WTC11 (cell line): ENCODE results near the gene C1orf174. TPM values are rescaled to one million over a fixed set of nuclear protein-coding genes. Genes with fewer than 3 reads are reported as not detected.

Experiments used
- ATAC-seq: fragments of 200-7000 bp; cut with Tn5 transposase; 2 replicates; pipeline ENCODE4 v1.10.0; 2021; ENCODE audit warnings: mild to moderate bottlenecking, moderate library complexity
- CTCF ChIA-PET: fragments of 300-600 bp; sonication (Branson Sonifier 250); formaldehyde crosslinking; loops from one replicate; lab custom pipeline; 2021; ENCODE audit warnings: antibody characterized with exemption; lab: Charles Lee
- POLR2A ChIA-PET: fragments of 350-600 bp; sonication (Branson Sonifier 250); formaldehyde crosslinking; loops from one replicate; lab custom pipeline; 2021; ENCODE audit warnings: antibody characterized with exemption; lab: Charles Lee
- DNase-seq: peaks from one replicate; pipeline ENCODE4 v3.0.0; 2021; ENCODE audit warnings: low spot score
- H3K27ac Mint-ChIP-seq: 2 replicates; pipeline ENCODE4 v1.8.0; 2021; ENCODE audit warnings: mixed read lengths
- H3K27me3 Mint-ChIP-seq: 2 replicates; pipeline ENCODE4 v1.8.0; 2021; ENCODE audit warnings: low read depth, mild to moderate bottlenecking, moderate library complexity, mixed read lengths
- H3K36me3 Mint-ChIP-seq: 2 replicates; pipeline ENCODE4 v1.8.0; 2021; ENCODE audit warnings: mixed read lengths
- H3K4me1 Mint-ChIP-seq: 2 replicates; pipeline ENCODE4 v1.8.0; 2022; ENCODE audit warnings: mixed read lengths
- H3K4me3 Mint-ChIP-seq: 2 replicates; pipeline ENCODE4 v1.8.0; 2021; ENCODE audit warnings: mild to moderate bottlenecking, moderate library complexity, mixed read lengths
- H3K9me3 Mint-ChIP-seq: 2 replicates; pipeline ENCODE4 v1.8.0; 2021; ENCODE audit warnings: mixed read lengths
- ARID4B ChIP-seq: sonication (generic); formaldehyde crosslinking; IDR thresholded peaks from 2 replicates; pipeline ENCODE4 v1.8.0; 2023; ENCODE audit warnings: missing genetic modification reagents, mild to moderate bottlenecking, borderline replicate concordance
- ERG ChIP-seq: fragments of 250-450 bp; sonication (Bioruptor Pico); IDR thresholded peaks from 2 replicates; pipeline ENCODE4 v1.8.0; 2021; ENCODE audit warnings: mild to moderate bottlenecking
- GABPB1 ChIP-seq: sonication (generic); formaldehyde crosslinking; IDR thresholded peaks from 2 replicates; pipeline ENCODE4 v1.8.1; 2023; ENCODE audit warnings: mild to moderate bottlenecking, missing genetic modification reagents
- IRF2 ChIP-seq: sonication (generic); formaldehyde crosslinking; IDR thresholded peaks from 2 replicates; pipeline ENCODE4 v1.8.0; 2022; ENCODE audit warnings: low read depth, missing genetic modification reagents, borderline replicate concordance
- JUN ChIP-seq: sonication (generic); formaldehyde crosslinking; IDR thresholded peaks from 2 replicates; pipeline ENCODE4 v1.8.0; 2023; ENCODE audit warnings: mild to moderate bottlenecking, missing genetic modification reagents
- MYBL2 ChIP-seq: sonication (generic); formaldehyde crosslinking; IDR thresholded peaks from 2 replicates; pipeline ENCODE4 v1.8.1; 2023; ENCODE audit warnings: mild to moderate bottlenecking, moderate library complexity, missing genetic modification reagents
- NFYB ChIP-seq: sonication (generic); formaldehyde crosslinking; conservative IDR thresholded peaks from 2 replicates; pipeline ENCODE4 v1.8.0; 2022; ENCODE audit warnings: low read depth, missing genetic modification reagents
- SP1 ChIP-seq: sonication (generic); formaldehyde crosslinking; conservative IDR thresholded peaks from 2 replicates; pipeline ENCODE4 v1.8.1; 2022; ENCODE audit warnings: missing genetic modification reagents
- TCF7 ChIP-seq: sonication (generic); formaldehyde crosslinking; IDR thresholded peaks from 2 replicates; pipeline ENCODE4 v1.8.0; 2022; ENCODE audit warnings: mild to moderate bottlenecking, low read depth, missing genetic modification reagents, moderate library complexity
- TEAD1 ChIP-seq: sonication (generic); formaldehyde crosslinking; IDR thresholded peaks from 2 replicates; pipeline ENCODE4 v1.8.0; 2022; ENCODE audit warnings: mild to moderate bottlenecking, missing genetic modification reagents
- ZNF281 ChIP-seq: sonication (generic); formaldehyde crosslinking; IDR thresholded peaks from 2 replicates; pipeline ENCODE4 v1.8.0; 2023; ENCODE audit warnings: mild to moderate bottlenecking, missing genetic modification reagents
- total RNA-seq: library from RNA; stranded (reverse); gene quantifications from 3 replicates; pipeline ENCODE4 v1.2.3, GENCODE V29; 2021
- TF ChIP-seq, protein P1 (sequence below): sonication (generic); formaldehyde crosslinking; IDR thresholded peaks from 2 replicates; pipeline ENCODE4 v1.8.1; 2023; ENCODE audit warnings: mild to moderate bottlenecking, moderate library complexity, missing genetic modification reagents
- TF ChIP-seq, protein P2 (sequence below): sonication (generic); formaldehyde crosslinking; conservative IDR thresholded peaks from 2 replicates; pipeline ENCODE4 v1.8.1; 2022; ENCODE audit warnings: mild to moderate bottlenecking, missing genetic modification reagents

The C1orf174 gene
- total RNA-seq, 1 experiment from 2014 or later = 24.2 TPM

DNA sequence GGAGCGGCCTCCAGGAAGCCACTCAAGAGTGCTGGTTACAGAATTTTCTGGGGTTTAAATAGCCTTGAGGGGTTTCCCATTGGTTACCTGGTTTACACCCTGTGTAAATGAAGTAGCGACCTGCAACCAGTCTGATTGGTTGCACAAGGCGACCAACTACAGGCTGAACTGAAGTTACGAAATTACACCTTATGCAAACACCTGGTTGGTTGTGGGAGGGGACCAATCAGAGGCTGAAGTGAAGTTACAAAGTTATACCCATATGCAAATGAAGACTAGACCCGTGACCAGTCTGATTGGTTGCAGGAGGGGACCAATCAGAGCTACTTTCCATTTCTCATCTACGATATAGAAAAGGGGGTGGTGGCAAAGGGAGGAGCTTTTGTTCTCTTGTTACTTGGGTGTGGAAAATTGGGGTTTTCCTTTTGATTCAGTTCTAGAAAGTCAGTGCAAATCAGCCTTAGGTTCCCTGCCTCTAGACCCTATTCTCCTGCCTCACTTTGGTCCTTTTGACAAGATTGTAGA is 22.2 kb upstream of the C1orf174 start:
- peaks cover 62% of the 10 kb centered on the region for H3K9me3 Mint-ChIP-seq
- CTCF ChIA-PET = no interaction called here

DNA sequence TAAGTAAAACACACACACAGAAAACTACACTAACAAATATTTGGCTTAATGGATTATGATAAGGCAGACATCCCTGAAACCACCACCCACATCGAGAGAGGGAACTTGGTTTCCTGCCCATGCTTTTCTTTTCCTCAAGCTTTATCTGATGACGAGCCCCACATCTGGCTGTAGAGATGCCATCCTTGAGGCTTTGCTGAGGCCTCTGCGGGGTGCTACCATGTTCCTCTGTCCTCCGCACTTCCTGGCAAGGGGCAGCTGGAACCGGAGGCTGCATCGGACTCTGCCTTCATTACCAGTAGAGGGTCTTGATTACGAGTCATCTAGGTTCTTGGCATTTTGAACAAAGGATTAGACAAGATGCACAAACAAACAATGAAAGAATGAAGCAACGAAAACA is 21.7 kb upstream of the C1orf174 start:
- Mint-ChIP-seq H3K27me3 (peaks cover 9% of the 10 kb centered on the region), H3K9me3 (peaks cover 58% of the 10 kb centered on the region), H3K27ac (no peak overlapping the region), H3K4me1 (no peaks in the 10 kb centered on the region)
- CTCF ChIA-PET = no interaction called here
- no peak for ATAC-seq
- TF ChIP-seq, protein P1, sequence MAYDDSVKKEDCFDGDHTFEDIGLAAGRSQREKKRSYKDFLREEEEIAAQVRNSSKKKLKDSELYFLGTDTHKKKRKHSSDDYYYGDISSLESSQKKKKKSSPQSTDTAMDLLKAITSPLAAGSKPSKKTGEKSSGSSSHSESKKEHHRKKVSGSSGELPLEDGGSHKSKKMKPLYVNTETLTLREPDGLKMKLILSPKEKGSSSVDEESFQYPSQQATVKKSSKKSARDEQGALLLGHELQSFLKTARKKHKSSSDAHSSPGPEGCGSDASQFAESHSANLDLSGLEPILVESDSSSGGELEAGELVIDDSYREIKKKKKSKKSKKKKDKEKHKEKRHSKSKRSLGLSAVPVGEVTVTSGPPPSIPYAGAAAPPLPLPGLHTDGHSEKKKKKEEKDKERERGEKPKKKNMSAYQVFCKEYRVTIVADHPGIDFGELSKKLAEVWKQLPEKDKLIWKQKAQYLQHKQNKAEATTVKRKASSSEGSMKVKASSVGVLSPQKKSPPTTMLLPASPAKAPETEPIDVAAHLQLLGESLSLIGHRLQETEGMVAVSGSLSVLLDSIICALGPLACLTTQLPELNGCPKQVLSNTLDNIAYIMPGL = no peak
- TF ChIP-seq IRF2 (CRISPR knock-in tag) (no peak), TCF7 (CRISPR knock-in tag) (no peak), GABPB1 (no peak), TEAD1 (CRISPR knock-in tag) (no peak), NFYB (CRISPR knock-in tag) (no peak), JUN (no peak)
- TF ChIP-seq, all 79 proteins: peak for 0
- Mint-ChIP-seq H3K4me3 (no peak overlapping the region), H3K36me3 (peaks cover 47% of the 10 kb centered on the region)
- DNase-seq = no peak
- POLR2A ChIA-PET = no interaction called here

More for the DNA sequence above, 22.2 kb upstream of the C1orf174 start:
- ATAC-seq (no peak), DNase-seq (no peak)
- no peak overlapping the region for H3K27ac Mint-ChIP-seq
- TF ChIP-seq SP1 (no peak), ZNF281 (CRISPR knock-in tag) (no peak), MYBL2 (CRISPR knock-in tag) (no peak), ARID4B (CRISPR knock-in tag) (no peak), ERG (CRISPR knock-in tag) (no peak)
- TF ChIP-seq, protein P2, sequence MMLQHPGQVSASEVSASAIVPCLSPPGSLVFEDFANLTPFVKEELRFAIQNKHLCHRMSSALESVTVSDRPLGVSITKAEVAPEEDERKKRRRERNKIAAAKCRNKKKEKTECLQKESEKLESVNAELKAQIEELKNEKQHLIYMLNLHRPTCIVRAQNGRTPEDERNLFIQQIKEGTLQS = no peak
- TF ChIP-seq, all 79 proteins: peak for 0
- H3K4me3 Mint-ChIP-seq = no peak overlapping the region
- no peaks in the 10 kb centered on the region for H3K4me1 Mint-ChIP-seq
- H3K27me3 Mint-ChIP-seq = peaks cover 9% of the 10 kb centered on the region
- POLR2A ChIA-PET = no interaction called here
- H3K36me3 Mint-ChIP-seq = peaks cover 50% of the 10 kb centered on the region
